ENCODE results near the gene GOLGA6C.
"Not testable (repeated sequence)": the region's sequence is repeated elsewhere in the genome, so short reads cannot be mapped to it uniquely, and the experiment has no call there.

The GOLGA6C gene

GRCh38 chr15:75228787-75229186 lies 29.3 kb upstream of the GOLGA6C start:
- DNase-seq: no peak

- DNase-seq: no peak
These were observed 28.7 kb upstream of the GOLGA6C start for GRCh38 chr15:75229191-75230015.

GRCh38 chr15:75230016-75230343 lies 28.2 kb upstream of the GOLGA6C start:
- DNase-seq: no peak

GRCh38 chr15:75230551-75231371 lies 27.4 kb upstream of the GOLGA6C start:
- DNase-seq: no peak

GRCh38 chr15:75231836-75232235 lies 26.3 kb upstream of the GOLGA6C start:
- no peak for DNase-seq

GRCh38 chr15:75232252-75232813 lies 25.8 kb upstream of the GOLGA6C start:
- DNase-seq: no peak

- DNase-seq: no peak
These were observed 25.2 kb upstream of the GOLGA6C start for GRCh38 chr15:75232826-75233503.

GRCh38 chr15:75233504-75234190 lies 24.5 kb upstream of the GOLGA6C start:
- no peak for DNase-seq

- DNase-seq: no peak
These were observed 23.8 kb upstream of the GOLGA6C start for GRCh38 chr15:75234191-75234810.

GRCh38 chr15:75235051-75235673 lies 23.0 kb upstream of the GOLGA6C start:
- DNase-seq: no peak

GRCh38 chr15:75235760-75236729 lies 22.1 kb upstream of the GOLGA6C start:
- no peak for DNase-seq

- DNase-seq: no peak
These were observed 20.7 kb upstream of the GOLGA6C start for GRCh38 chr15:75237316-75237982.

- no peak for DNase-seq
These were observed 20.0 kb upstream of the GOLGA6C start for GRCh38 chr15:75238150-75238549.

GRCh38 chr15:75245741-75246140 lies 12.4 kb upstream of the GOLGA6C start:
- DNase-seq: not testable (repeated sequence)

- DNase-seq: not testable (repeated sequence)
These were observed 9.1 kb upstream of the GOLGA6C start for GRCh38 chr15:75248991-75249390.

- no peak for DNase-seq
These were observed 8.4 kb upstream of the GOLGA6C start for GRCh38 chr15:75249726-75250125.

GRCh38 chr15:75251343-75251742 lies 6.8 kb upstream of the GOLGA6C start:
- not testable (repeated sequence) for DNase-seq

GRCh38 chr15:75252285-75252684 lies 5.8 kb upstream of the GOLGA6C start:
- not testable (repeated sequence) for DNase-seq

- not testable (repeated sequence) for DNase-seq
These were observed 648 bp downstream of the GOLGA6C start for GRCh38 chr15:75258620-75259343.

Data from activated naive CD4-positive, alpha-beta T cell treated with anti-CD3 and anti-CD28 coated beads, Interleukin-2, amount 50 U/mL, for 16 hours (primary cell).